Measurements from ENCODE around the gene MPHOSPH10. TPM values are rescaled to one million over a fixed set of nuclear protein-coding genes. Genes with fewer than 3 reads are reported as not detected.

Gene MPHOSPH10
- total RNA-seq, 2 experiments from 2014 or later: 18.7 to 42.7 TPM

GRCh38 chr2:71155846-71156245 lies 25.4 kb downstream of the MPHOSPH10 start:
- intact Hi-C loops (cut with micrococcal nuclease; ENCODE audit: unreplicated experiment): loop anchor here (2.0 to 5.0 kb wide), 4 partner anchors 71 to 141 kb away; partner anchors contain the start of gene PAIP2B
- TF ChIP-seq, protein P1, sequence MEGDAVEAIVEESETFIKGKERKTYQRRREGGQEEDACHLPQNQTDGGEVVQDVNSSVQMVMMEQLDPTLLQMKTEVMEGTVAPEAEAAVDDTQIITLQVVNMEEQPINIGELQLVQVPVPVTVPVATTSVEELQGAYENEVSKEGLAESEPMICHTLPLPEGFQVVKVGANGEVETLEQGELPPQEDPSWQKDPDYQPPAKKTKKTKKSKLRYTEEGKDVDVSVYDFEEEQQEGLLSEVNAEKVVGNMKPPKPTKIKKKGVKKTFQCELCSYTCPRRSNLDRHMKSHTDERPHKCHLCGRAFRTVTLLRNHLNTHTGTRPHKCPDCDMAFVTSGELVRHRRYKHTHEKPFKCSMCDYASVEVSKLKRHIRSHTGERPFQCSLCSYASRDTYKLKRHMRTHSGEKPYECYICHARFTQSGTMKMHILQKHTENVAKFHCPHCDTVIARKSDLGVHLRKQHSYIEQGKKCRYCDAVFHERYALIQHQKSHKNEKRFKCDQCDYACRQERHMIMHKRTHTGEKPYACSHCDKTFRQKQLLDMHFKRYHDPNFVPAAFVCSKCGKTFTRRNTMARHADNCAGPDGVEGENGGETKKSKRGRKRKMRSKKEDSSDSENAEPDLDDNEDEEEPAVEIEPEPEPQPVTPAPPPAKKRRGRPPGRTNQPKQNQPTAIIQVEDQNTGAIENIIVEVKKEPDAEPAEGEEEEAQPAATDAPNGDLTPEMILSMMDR (conservative IDR thresholded peaks at IDR 0.05; ENCODE audit: low read length): no peak
- TF ChIP-seq EZH2phosphoT487 (IDR thresholded peaks at IDR 0.05; ENCODE audit: borderline replicate concordance, low read depth, low read length): no peak
- H3K4me1 ChIP-seq (ENCODE audit: insufficient read depth, low read length, poor library complexity, severe bottlenecking): no peaks in the 10 kb centered on the region
- no peaks in the 10 kb centered on the region for H3K9me2 ChIP-seq (ENCODE audit: insufficient read depth, low read length)
- ChIA-PET POLR2A (interaction anchor here (0.9 to 1.3 kb wide), 3 partner anchors 12 to 46 kb away, joined by 3 to 4 read pairs (median 4); no protein-coding TSS in a partner anchor), CTCF (ENCODE audit: unreplicated experiment) (interaction anchor here (0.6 to 1.7 kb wide), 2 partner anchors 133 to 154 kb away, joined by 3 to 7 read pairs; no protein-coding TSS in a partner anchor)
- no peak overlapping the region for H3K4me3 ChIP-seq (ENCODE audit: low read depth, low read length, poor library complexity, severe bottlenecking)
- peaks cover 1% of the 10 kb centered on the region; the same call in 1 of the 2 replicates for H3K36me3 ChIP-seq (ENCODE audit: insufficient read depth, low read length)
- H2AFZ ChIP-seq (ENCODE audit: low read length): no peak overlapping the region
- H3K4me2 ChIP-seq (ENCODE audit: low read length): no peak overlapping the region
- DNase-seq (ENCODE audit: low spot score): no peak
- no peaks in the 10 kb centered on the region for H3K9me3 ChIP-seq (ENCODE audit: low read length)
- no peaks in the 10 kb centered on the region for H3K79me2 ChIP-seq (ENCODE audit: insufficient read depth, low read depth, low read length)
- H3K27ac ChIP-seq (ENCODE audit: low read depth, low read length, poor library complexity, severe bottlenecking): no peak overlapping the region
- BruUV-seq (replicated peaks): no TSS peak
- H4K20me1 ChIP-seq (ENCODE audit: insufficient read depth, low read length): no peaks in the 10 kb centered on the region

- Histone ChIP-seq H4K20me1 (ENCODE audit: insufficient read depth, low read length) (no peaks in the 10 kb centered on the region), H3K4me3 (ENCODE audit: low read depth, low read length, poor library complexity, severe bottlenecking) (no peak overlapping the region), H3K9me2 (ENCODE audit: insufficient read depth, low read length) (no peaks in the 10 kb centered on the region), H3K27ac (ENCODE audit: low read depth, low read length, poor library complexity, severe bottlenecking) (no peak overlapping the region), H3K4me1 (ENCODE audit: insufficient read depth, low read length, poor library complexity, severe bottlenecking) (no peaks in the 10 kb centered on the region), H3K79me2 (ENCODE audit: insufficient read depth, low read depth, low read length) (no peaks in the 10 kb centered on the region), H2AFZ (ENCODE audit: low read length) (no peak overlapping the region), H3K4me2 (ENCODE audit: low read length) (no peak overlapping the region), H3K9me3 (ENCODE audit: low read length) (no peaks in the 10 kb centered on the region), H3K36me3 (ENCODE audit: insufficient read depth, low read length) (no peaks in the 10 kb centered on the region)
- ChIA-PET CTCF (ENCODE audit: unreplicated experiment) (no interaction called here), POLR2A (no interaction called here)
- no peak for DNase-seq (ENCODE audit: low spot score)
- TF ChIP-seq EZH2phosphoT487 (IDR thresholded peaks at IDR 0.05; ENCODE audit: borderline replicate concordance, low read depth, low read length): no peak
- TF ChIP-seq, protein P1 (conservative IDR thresholded peaks at IDR 0.05; ENCODE audit: low read length): no peak
- intact Hi-C loops (cut with micrococcal nuclease; ENCODE audit: unreplicated experiment): loop anchor here (2.0 to 5.0 kb wide), 3 partner anchors 70 to 141 kb away; partner anchors contain the start of gene PAIP2B
- BruUV-seq (replicated peaks): no TSS peak
Measured at GRCh38 chr2:71156573-71156972, 26.1 kb downstream of the MPHOSPH10 start.

- intact Hi-C loops (cut with micrococcal nuclease; ENCODE audit: unreplicated experiment): loop anchor here (1.0 to 5.0 kb wide), 4 partner anchors 70 to 353 kb away; partner anchors contain the start of gene PAIP2B
- Histone ChIP-seq H4K20me1 (ENCODE audit: insufficient read depth, low read length) (no peaks in the 10 kb centered on the region), H3K4me2 (ENCODE audit: low read length) (no peak overlapping the region), H3K9me2 (ENCODE audit: insufficient read depth, low read length) (no peaks in the 10 kb centered on the region), H2AFZ (ENCODE audit: low read length) (no peak overlapping the region), H3K9me3 (ENCODE audit: low read length) (no peaks in the 10 kb centered on the region), H3K79me2 (ENCODE audit: insufficient read depth, low read depth, low read length) (no peaks in the 10 kb centered on the region), H3K4me1 (ENCODE audit: insufficient read depth, low read length, poor library complexity, severe bottlenecking) (no peaks in the 10 kb centered on the region), H3K27ac (ENCODE audit: low read depth, low read length, poor library complexity, severe bottlenecking) (no peak overlapping the region), H3K36me3 (ENCODE audit: insufficient read depth, low read length) (no peaks in the 10 kb centered on the region), H3K4me3 (ENCODE audit: low read depth, low read length, poor library complexity, severe bottlenecking) (no peak overlapping the region)
- no peak for TF ChIP-seq EZH2phosphoT487 (IDR thresholded peaks at IDR 0.05; ENCODE audit: borderline replicate concordance, low read depth, low read length)
- TF ChIP-seq, protein P1 (conservative IDR thresholded peaks at IDR 0.05; ENCODE audit: low read length): peak; percentile 81
- ChIA-PET CTCF (ENCODE audit: unreplicated experiment) (no interaction called here), POLR2A (no interaction called here)
- DNase-seq (ENCODE audit: low spot score): peak; percentile 67
- no TSS peak for BruUV-seq (replicated peaks)
Measured at GRCh38 chr2:71157124-71157793, 26.8 kb downstream of the MPHOSPH10 start.
